WTC11 (cell line): ENCODE data around the gene TTC6. TPM values are rescaled to one million over a fixed set of nuclear protein-coding genes. Genes with fewer than 3 reads are reported as not detected.

Experiments
- ATAC-seq: fragments of 200-7000 bp; cut with Tn5 transposase; 2 replicates; pipeline ENCODE4 v1.10.0; 2021; ENCODE audit warnings: mild to moderate bottlenecking, moderate library complexity
- CTCF ChIA-PET: fragments of 300-600 bp; sonication (Branson Sonifier 250); formaldehyde crosslinking; loops from one replicate; lab custom pipeline; 2021; ENCODE audit warnings: antibody characterized with exemption; lab: Charles Lee
- POLR2A ChIA-PET: fragments of 350-600 bp; sonication (Branson Sonifier 250); formaldehyde crosslinking; loops from one replicate; lab custom pipeline; 2021; ENCODE audit warnings: antibody characterized with exemption; lab: Charles Lee
- DNase-seq: peaks from one replicate; pipeline ENCODE4 v3.0.0; 2021; ENCODE audit warnings: low spot score
- H3K27ac Mint-ChIP-seq: 2 replicates; pipeline ENCODE4 v1.8.0; 2021; ENCODE audit warnings: mixed read lengths
- H3K27me3 Mint-ChIP-seq: 2 replicates; pipeline ENCODE4 v1.8.0; 2021; ENCODE audit warnings: low read depth, mild to moderate bottlenecking, moderate library complexity, mixed read lengths
- H3K36me3 Mint-ChIP-seq: 2 replicates; pipeline ENCODE4 v1.8.0; 2021; ENCODE audit warnings: mixed read lengths
- H3K4me1 Mint-ChIP-seq: 2 replicates; pipeline ENCODE4 v1.8.0; 2022; ENCODE audit warnings: mixed read lengths
- H3K4me3 Mint-ChIP-seq: 2 replicates; pipeline ENCODE4 v1.8.0; 2021; ENCODE audit warnings: mild to moderate bottlenecking, moderate library complexity, mixed read lengths
- H3K9me3 Mint-ChIP-seq: 2 replicates; pipeline ENCODE4 v1.8.0; 2021; ENCODE audit warnings: mixed read lengths
- EMX1 ChIP-seq: fragments of 250-450 bp; sonication (Bioruptor Pico); IDR thresholded peaks from 2 replicates; pipeline ENCODE4 v1.8.0; 2021; ENCODE audit warnings: mild to moderate bottlenecking
- GRHL2 ChIP-seq: fragments of 250-450 bp; sonication (Bioruptor Pico); IDR thresholded peaks from 2 replicates; pipeline ENCODE4 v1.8.0; 2022; ENCODE audit warnings: mild to moderate bottlenecking, moderate library complexity; ENCODE audit not compliant: insufficient replicate concordance, severe bottlenecking
- JAZF1 ChIP-seq: fragments of 250-450 bp; sonication (Bioruptor Pico); IDR thresholded peaks from 2 replicates; pipeline ENCODE4 v1.9.0; 2021; ENCODE audit warnings: moderate library complexity, mild to moderate bottlenecking, inconsistent platforms
- JUN ChIP-seq: sonication (generic); formaldehyde crosslinking; IDR thresholded peaks from 2 replicates; pipeline ENCODE4 v1.8.0; 2023; ENCODE audit warnings: mild to moderate bottlenecking, missing genetic modification reagents
- MLX ChIP-seq: sonication (generic); formaldehyde crosslinking; IDR thresholded peaks from 2 replicates; pipeline ENCODE4 v1.8.1; 2023; ENCODE audit warnings: mild to moderate bottlenecking, missing genetic modification reagents, moderate library complexity
- MXD4 ChIP-seq: fragments of 250-450 bp; sonication (Bioruptor Pico); IDR thresholded peaks from 2 replicates; pipeline ENCODE4 v1.8.0; 2021; ENCODE audit warnings: mild to moderate bottlenecking, moderate library complexity, borderline replicate concordance
- NFE2L1 ChIP-seq: sonication (generic); formaldehyde crosslinking; IDR thresholded peaks from 2 replicates; pipeline ENCODE4 v1.8.1; 2023; ENCODE audit warnings: missing genetic modification reagents
- RELA ChIP-seq: sonication (generic); formaldehyde crosslinking; IDR thresholded peaks from 2 replicates; pipeline ENCODE4 v1.8.1; 2022; ENCODE audit warnings: missing genetic modification reagents, mild to moderate bottlenecking, borderline replicate concordance
- RORB ChIP-seq: fragments of 250-450 bp; sonication (Bioruptor Pico); IDR thresholded peaks from 2 replicates; pipeline ENCODE4 v1.9.0; 2021; ENCODE audit warnings: mild to moderate bottlenecking
- SOX15 ChIP-seq: fragments of 250-450 bp; sonication (Bioruptor Pico); IDR thresholded peaks from 2 replicates; pipeline ENCODE4 v1.9.0; 2021; ENCODE audit warnings: mild to moderate bottlenecking
- ZBTB21 ChIP-seq: sonication (generic); formaldehyde crosslinking; IDR thresholded peaks from 2 replicates; pipeline ENCODE4 v1.8.1; 2023; ENCODE audit warnings: mild to moderate bottlenecking, missing genetic modification reagents, borderline replicate concordance
- ZNF263 ChIP-seq: sonication (generic); formaldehyde crosslinking; IDR thresholded peaks from 2 replicates; pipeline ENCODE4 v1.8.1; 2022; ENCODE audit warnings: low read depth, mild to moderate bottlenecking, moderate library complexity, missing genetic modification reagents
- ZNF396 ChIP-seq: fragments of 250-450 bp; sonication (Bioruptor Pico); IDR thresholded peaks from 2 replicates; pipeline ENCODE4 v1.8.0; 2021; ENCODE audit warnings: mild to moderate bottlenecking, moderate library complexity, borderline replicate concordance
- ZNF423 ChIP-seq: fragments of 250-450 bp; sonication (Bioruptor Pico); IDR thresholded peaks from 2 replicates; pipeline ENCODE4 v2.1.2; 2022; ENCODE audit warnings: mild to moderate bottlenecking, moderate library complexity
- total RNA-seq: library from RNA; stranded (reverse); gene quantifications from 3 replicates; pipeline ENCODE4 v1.2.3, GENCODE V29; 2021
- TF ChIP-seq, protein P1 (sequence below): sonication (generic); formaldehyde crosslinking; IDR thresholded peaks from 2 replicates; pipeline ENCODE4 v1.8.0; 2022; ENCODE audit warnings: missing genetic modification reagents
- TF ChIP-seq, protein P2 (sequence below): fragments of 250-450 bp; sonication (Bioruptor Pico); IDR thresholded peaks from 2 replicates; pipeline ENCODE4 v1.8.0; 2021; ENCODE audit warnings: mild to moderate bottlenecking
- TF ChIP-seq, protein P3 (sequence below): sonication (generic); formaldehyde crosslinking; conservative IDR thresholded peaks from 2 replicates; pipeline ENCODE4 v1.8.1; 2022; ENCODE audit warnings: mild to moderate bottlenecking, missing genetic modification reagents

TTC6 gene
- total RNA-seq, 1 experiment from 2014 or later = not detected

- H3K27me3 Mint-ChIP-seq = peaks cover 95% of the 10 kb centered on the region
- H3K4me3 Mint-ChIP-seq = peak overlapping the region; percentile 64
- ChIA-PET CTCF (interaction anchor here (0.6 to 1.9 kb wide), 32 partner anchors 9 to 1069 kb away, joined by 3 to 14 read pairs (median 4); no protein-coding TSS in a partner anchor), POLR2A (no interaction called here)
- TF ChIP-seq RELA (CRISPR knock-in tag) = no peak
- no peak for TF ChIP-seq ZBTB21 (CRISPR knock-in tag)
- TF ChIP-seq, protein P1, sequence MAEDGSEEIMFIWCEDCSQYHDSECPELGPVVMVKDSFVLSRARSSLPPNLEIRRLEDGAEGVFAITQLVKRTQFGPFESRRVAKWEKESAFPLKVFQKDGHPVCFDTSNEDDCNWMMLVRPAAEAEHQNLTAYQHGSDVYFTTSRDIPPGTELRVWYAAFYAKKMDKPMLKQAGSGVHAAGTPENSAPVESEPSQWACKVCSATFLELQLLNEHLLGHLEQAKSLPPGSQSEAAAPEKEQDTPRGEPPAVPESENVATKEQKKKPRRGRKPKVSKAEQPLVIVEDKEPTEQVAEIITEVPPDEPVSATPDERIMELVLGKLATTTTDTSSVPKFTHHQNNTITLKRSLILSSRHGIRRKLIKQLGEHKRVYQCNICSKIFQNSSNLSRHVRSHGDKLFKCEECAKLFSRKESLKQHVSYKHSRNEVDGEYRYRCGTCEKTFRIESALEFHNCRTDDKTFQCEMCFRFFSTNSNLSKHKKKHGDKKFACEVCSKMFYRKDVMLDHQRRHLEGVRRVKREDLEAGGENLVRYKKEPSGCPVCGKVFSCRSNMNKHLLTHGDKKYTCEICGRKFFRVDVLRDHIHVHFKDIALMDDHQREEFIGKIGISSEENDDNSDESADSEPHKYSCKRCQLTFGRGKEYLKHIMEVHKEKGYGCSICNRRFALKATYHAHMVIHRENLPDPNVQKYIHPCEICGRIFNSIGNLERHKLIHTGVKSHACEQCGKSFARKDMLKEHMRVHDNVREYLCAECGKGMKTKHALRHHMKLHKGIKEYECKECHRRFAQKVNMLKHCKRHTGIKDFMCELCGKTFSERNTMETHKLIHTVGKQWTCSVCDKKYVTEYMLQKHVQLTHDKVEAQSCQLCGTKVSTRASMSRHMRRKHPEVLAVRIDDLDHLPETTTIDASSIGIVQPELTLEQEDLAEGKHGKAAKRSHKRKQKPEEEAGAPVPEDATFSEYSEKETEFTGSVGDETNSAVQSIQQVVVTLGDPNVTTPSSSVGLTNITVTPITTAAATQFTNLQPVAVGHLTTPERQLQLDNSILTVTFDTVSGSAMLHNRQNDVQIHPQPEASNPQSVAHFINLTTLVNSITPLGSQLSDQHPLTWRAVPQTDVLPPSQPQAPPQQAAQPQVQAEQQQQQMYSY = no peak
- no peak for TF ChIP-seq MLX (CRISPR knock-in tag)
- TF ChIP-seq, protein P2, sequence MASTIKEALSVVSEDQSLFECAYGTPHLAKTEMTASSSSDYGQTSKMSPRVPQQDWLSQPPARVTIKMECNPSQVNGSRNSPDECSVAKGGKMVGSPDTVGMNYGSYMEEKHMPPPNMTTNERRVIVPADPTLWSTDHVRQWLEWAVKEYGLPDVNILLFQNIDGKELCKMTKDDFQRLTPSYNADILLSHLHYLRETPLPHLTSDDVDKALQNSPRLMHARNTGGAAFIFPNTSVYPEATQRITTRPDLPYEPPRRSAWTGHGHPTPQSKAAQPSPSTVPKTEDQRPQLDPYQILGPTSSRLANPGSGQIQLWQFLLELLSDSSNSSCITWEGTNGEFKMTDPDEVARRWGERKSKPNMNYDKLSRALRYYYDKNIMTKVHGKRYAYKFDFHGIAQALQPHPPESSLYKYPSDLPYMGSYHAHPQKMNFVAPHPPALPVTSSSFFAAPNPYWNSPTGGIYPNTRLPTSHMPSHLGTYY (CRISPR knock-in tag) = no peak
- TF ChIP-seq ZNF423 = no peak
- TF ChIP-seq, protein P3, sequence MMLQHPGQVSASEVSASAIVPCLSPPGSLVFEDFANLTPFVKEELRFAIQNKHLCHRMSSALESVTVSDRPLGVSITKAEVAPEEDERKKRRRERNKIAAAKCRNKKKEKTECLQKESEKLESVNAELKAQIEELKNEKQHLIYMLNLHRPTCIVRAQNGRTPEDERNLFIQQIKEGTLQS (CRISPR knock-in tag) = no peak
- TF ChIP-seq EMX1 = no peak
- TF ChIP-seq NFE2L1 (CRISPR knock-in tag) = no peak
- no peak for TF ChIP-seq RORB
- no peak for TF ChIP-seq ZNF263
- TF ChIP-seq MXD4 (CRISPR knock-in tag) = no peak
- TF ChIP-seq JAZF1 = no peak
- no peak for TF ChIP-seq JUN
- TF ChIP-seq GRHL2 (CRISPR knock-in tag) = no peak
- TF ChIP-seq ZNF396 (CRISPR knock-in tag) = no peak
- H3K36me3 Mint-ChIP-seq = no peaks in the 10 kb centered on the region
- ATAC-seq (peak; percentile 62), DNase-seq (peak; percentile 82)
- H3K4me1 Mint-ChIP-seq = peaks cover 58% of the 10 kb centered on the region
- no peaks in the 10 kb centered on the region for H3K9me3 Mint-ChIP-seq
- H3K27ac Mint-ChIP-seq = no peak overlapping the region
Observed at GRCh38 chr14:37591311-37591940, 4.0 kb upstream of the TTC6 start.

DNA sequence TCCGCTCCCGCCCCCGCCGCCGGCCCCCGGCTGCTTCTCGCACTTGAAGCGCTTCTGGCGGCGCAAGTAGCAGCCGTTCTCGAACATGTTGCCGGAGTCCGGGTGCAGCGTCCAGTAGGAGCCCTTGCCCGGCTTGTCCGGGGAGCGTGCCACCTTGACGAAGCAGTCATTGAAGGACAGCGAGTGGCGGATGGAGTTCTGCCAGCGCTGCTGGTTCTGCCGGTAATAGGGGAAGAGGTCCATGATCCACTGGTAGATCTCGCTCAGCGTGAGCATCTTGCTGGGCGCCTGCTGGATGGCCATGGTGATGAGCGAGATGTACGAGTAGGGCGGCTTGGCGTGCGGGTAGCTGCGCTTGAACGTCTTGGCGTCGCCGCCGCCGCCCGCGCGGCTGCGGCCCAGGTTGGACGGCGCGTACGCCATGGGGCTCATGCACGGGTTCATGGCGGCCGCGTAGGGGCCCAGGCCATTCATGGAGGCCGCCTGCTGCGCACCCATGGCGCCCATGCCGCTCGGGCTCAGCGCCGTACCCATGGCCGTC is 3.4 kb upstream of the TTC6 start:
- peak overlapping the region; percentile 65 for H3K4me3 Mint-ChIP-seq
- ATAC-seq = no peak
- 0 out of 2 replicates have a peak, but pooled peaks have one; percentile 65 for TF ChIP-seq MLX (CRISPR knock-in tag)
- no peak for TF ChIP-seq SOX15 (CRISPR knock-in tag)
- TF ChIP-seq, all 79 proteins: peak for 1
- CTCF ChIA-PET = interaction anchor here (0.6 to 1.9 kb wide), 26 partner anchors 8 to 1070 kb away, joined by 3 to 14 read pairs (median 4); no protein-coding TSS in a partner anchor
- peak; percentile 43 for DNase-seq
- peaks cover 95% of the 10 kb centered on the region for H3K27me3 Mint-ChIP-seq
- no peak overlapping the region for H3K27ac Mint-ChIP-seq
- H3K36me3 Mint-ChIP-seq = no peaks in the 10 kb centered on the region
- POLR2A ChIA-PET = no interaction called here
- peaks cover 57% of the 10 kb centered on the region for H3K4me1 Mint-ChIP-seq
- no peaks in the 10 kb centered on the region for H3K9me3 Mint-ChIP-seq
